Sigmoid colon (tissue), 7 donors: ENCODE data around the gene NKX2-3. TPM values are rescaled to one million over a fixed set of nuclear protein-coding genes. Genes with fewer than 3 reads are reported as not detected.
A peak's percentile ranks its signal among the peaks of the same experiment; 100 is the strongest.

Experiments
- DNase-seq: peaks from one replicate; pipeline ENCODE4 v3.0.0-alpha.2; 2019
- H3K27ac ChIP-seq, 4 donors: fragments of 200-600 bp; sonication (generic); one replicate each; pipeline ENCODE4 v1.5.1; 2016 to 2019; ENCODE audit warnings: mild to moderate bottlenecking in 1 of 4
- H3K27me3 ChIP-seq, 3 donors: fragments of 200-600 bp; sonication (generic); one replicate each; pipeline ENCODE4 v1.5.1; 2019; ENCODE audit warnings: mild to moderate bottlenecking in 1 of 3
- H3K36me3 ChIP-seq, 4 donors: fragments of 200-600 bp; sonication (generic); one replicate each; pipeline ENCODE4 v1.5.1; 2016 to 2019
- H3K4me1 ChIP-seq, 4 donors: fragments of 200-600 bp; sonication (generic); one replicate each; pipeline ENCODE4 v1.5.1; 2017 to 2019
- H3K4me3 ChIP-seq, 4 donors: fragments of 200-600 bp; sonication (generic); one replicate each; pipeline ENCODE4 v1.5.1; 2017 to 2019; ENCODE audit warnings: mild to moderate bottlenecking in 2 of 4, moderate library complexity in 1 of 4
- H3K9me3 ChIP-seq, 4 donors: fragments of 200-600 bp in 3 of 4; sonication (generic) in 3 of 4; one replicate each; pipeline versions ENCODE4 v1.5.1 to v1.6.1; 2013 to 2019
- EP300 ChIP-seq, 4 donors: sonication (generic); formaldehyde crosslinking; IDR thresholded peaks; one replicate each; pipeline ENCODE4 v1.6.1; 2017; ENCODE audit warnings: antibody characterized with exemption in 4 of 4
- POLR2A ChIP-seq, 2 donors: fragments of 450-650 bp; IDR thresholded peaks; one replicate each; pipeline ENCODE4 v1.6.1; 2016; ENCODE audit warnings: antibody characterized with exemption in 2 of 2, mild to moderate bottlenecking in 2 of 2, moderate library complexity in 2 of 2
- POLR2AphosphoS5 ChIP-seq, 4 donors: sonication (generic); formaldehyde crosslinking; IDR thresholded peaks; one replicate each; pipeline ENCODE4 v1.6.1; 2017; ENCODE audit warnings: antibody characterized with exemption in 4 of 4
- WGBS, 2 donors: extraction: QIAGEN DNeasy Blood & Tissue Kit; methylation state at CpG; one replicate each; pipeline ENCODE4 v1.1.7; 2013; 5-methylcytosine and 5-hydroxymethylcytosine counted together
- intact Hi-C: fragments of 100-400 bp; cut with DNase I; formaldehyde crosslinking; loops from one replicate; pipeline ENCODE4 v1.15.1; 2023
- polyA plus RNA-seq, 3 donors: library from polyadenylated mRNA; stranded (reverse); fragments of 200-250 nt; gene quantifications; one replicate each; pipeline ENCODE4 v1.2.3, GENCODE V29; 2013
- total RNA-seq, 4 donors: library from RNA; depleted of rRNA; stranded (reverse); fragments of >200 nt; gene quantifications; one replicate each; pipeline ENCODE4 v1.1.0, GENCODE V29; 2016
- TF ChIP-seq, protein P1 (sequence below), 4 experiments: fragments of 450-650 bp in 3 of 4; fragments of 200-600 bp in 1 of 4; IDR thresholded peaks; one replicate each; pipeline ENCODE4 v1.5.1; 2016 to 2019; ENCODE audit warnings: antibody characterized with exemption in 4 of 4, mild to moderate bottlenecking in 3 of 4, moderate library complexity in 2 of 4
- donor health status: healthy with polysubstance abuse.
- donor health status: Bipolar disorder and iron deficiency.
- donor health status: healthy.

NKX2-3 gene
- total and polyA plus RNA-seq, 7 donors: 5.8 to 49.9 (median 32.4) TPM

DNA sequence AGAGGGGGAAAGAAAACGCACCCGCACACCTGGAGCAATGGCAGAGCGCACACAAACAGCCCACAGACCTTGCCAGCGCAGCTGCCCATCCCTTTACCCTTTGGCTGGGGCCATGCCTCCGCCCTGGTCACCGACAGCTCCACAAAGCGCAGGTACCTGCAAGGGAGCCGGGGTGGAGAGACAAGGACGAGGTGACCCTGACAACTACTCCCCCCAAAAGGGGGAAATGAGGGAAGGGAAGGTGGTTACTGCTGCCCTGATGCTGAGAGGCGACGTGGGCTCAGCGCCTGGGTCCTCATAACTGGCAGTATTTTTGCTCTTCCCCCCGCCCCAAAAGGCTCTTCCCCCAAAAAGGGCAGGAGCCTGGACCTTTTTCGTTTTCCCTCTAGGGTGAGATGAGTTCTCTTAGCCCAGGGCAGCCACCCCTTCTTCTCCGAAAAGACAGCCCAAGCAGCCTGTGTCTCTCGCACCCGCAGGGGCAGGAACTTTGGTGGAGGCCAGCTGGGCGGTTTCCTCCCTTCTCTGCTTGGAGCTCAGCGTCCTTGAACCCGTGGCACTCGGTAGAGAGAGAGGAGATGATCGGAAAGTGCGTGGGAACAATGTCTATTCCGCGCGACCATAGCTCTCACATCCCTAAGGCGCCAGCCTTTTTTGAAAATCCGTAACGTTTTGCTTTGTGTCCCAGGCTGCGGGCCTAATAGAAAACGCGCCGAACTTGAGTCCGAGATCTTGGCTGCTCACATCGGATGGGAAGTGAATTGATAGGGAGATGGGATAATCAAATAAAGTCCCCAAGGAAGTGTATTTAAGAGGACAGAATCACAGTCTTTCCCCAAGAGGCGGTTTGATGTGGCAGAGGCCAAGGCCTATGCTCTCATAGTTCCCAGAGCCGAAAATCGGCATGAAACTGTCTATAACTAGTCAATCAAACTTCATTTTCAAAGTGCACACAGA is 1.0 kb downstream of the NKX2-3 start:
- Histone ChIP-seq H3K36me3 (peaks cover 0 to 4% (median 0%) of the 10 kb centered on the region in 4 donors), H3K27me3 (peaks cover 0 to 10% (median 0%) of the 10 kb centered on the region in 3 donors), H3K4me1 (peaks cover 3 to 42% (median 11%) of the 10 kb centered on the region in 4 donors), H3K27ac (peak overlapping the region in 3 of 4 donors; percentile 94 to 95 (median 94)), H3K9me3 (no peaks in the 10 kb centered on the region), H3K4me3 (peak overlapping the region; percentile 70 to 80 (median 78))
- TF ChIP-seq POLR2A (IDR thresholded peaks at IDR 0.05) (no peak), POLR2AphosphoS5 (IDR thresholded peaks at IDR 0.05) (peak in 1 of 4 donors; percentile 4)
- TF ChIP-seq, protein P1, sequence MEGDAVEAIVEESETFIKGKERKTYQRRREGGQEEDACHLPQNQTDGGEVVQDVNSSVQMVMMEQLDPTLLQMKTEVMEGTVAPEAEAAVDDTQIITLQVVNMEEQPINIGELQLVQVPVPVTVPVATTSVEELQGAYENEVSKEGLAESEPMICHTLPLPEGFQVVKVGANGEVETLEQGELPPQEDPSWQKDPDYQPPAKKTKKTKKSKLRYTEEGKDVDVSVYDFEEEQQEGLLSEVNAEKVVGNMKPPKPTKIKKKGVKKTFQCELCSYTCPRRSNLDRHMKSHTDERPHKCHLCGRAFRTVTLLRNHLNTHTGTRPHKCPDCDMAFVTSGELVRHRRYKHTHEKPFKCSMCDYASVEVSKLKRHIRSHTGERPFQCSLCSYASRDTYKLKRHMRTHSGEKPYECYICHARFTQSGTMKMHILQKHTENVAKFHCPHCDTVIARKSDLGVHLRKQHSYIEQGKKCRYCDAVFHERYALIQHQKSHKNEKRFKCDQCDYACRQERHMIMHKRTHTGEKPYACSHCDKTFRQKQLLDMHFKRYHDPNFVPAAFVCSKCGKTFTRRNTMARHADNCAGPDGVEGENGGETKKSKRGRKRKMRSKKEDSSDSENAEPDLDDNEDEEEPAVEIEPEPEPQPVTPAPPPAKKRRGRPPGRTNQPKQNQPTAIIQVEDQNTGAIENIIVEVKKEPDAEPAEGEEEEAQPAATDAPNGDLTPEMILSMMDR (IDR thresholded peaks at IDR 0.05): no peak
- 6 to 12% methylated on average over 38 of the region's 38 CpGs for WGBS, 2 donors
- no peak for DNase-seq
- intact Hi-C loops: loop anchor here (2.0 kb wide), 1 partner anchor 87 kb away; the partner anchor contains the start of gene SLC25A28

DNA sequence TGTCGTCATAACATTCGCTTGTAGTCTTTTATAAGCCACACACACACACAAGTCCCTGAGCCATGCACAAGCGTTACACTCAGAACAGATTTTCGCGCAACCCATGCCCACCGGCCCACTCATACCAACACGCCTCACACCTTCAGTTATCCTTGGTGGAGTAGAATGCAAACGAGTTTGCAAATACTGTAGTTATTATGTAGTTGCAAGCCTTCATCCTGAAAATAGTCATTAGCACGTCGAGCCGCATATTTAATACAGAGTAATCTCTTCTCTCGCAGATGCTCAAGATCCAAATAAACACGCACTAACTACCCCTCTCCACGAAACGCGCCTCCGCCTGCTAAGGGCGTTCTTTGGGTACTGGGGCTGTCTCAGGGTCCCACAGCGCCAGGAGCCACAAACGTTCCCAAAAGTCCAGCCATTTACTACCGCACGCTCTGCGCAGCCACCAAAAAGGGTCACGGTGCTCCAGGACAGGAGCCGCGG is 1.8 kb downstream of the NKX2-3 start:
- Histone ChIP-seq H3K9me3 (no peaks in the 10 kb centered on the region), H3K36me3 (peaks cover 0 to 4% (median 0%) of the 10 kb centered on the region in 4 donors), H3K27ac (peak overlapping the region in 3 of 4 donors; percentile 94 to 95 (median 94)), H3K4me1 (peaks cover 3 to 42% (median 12%) of the 10 kb centered on the region in 4 donors), H3K4me3 (peak overlapping the region; percentile 70 to 80 (median 78)), H3K27me3 (peaks cover 0 to 10% (median 0%) of the 10 kb centered on the region in 3 donors)
- 11% methylated on average over 26 of the region's 26 CpGs for WGBS, 2 donors
- intact Hi-C loops: no loop called here
- TF ChIP-seq EP300 (IDR thresholded peaks at IDR 0.05) (no peak), POLR2AphosphoS5 (IDR thresholded peaks at IDR 0.05) (peak in 1 of 4 donors; percentile 41), POLR2A (IDR thresholded peaks at IDR 0.05) (no peak)
- TF ChIP-seq, protein P1 (IDR thresholded peaks at IDR 0.05): no peak
- no peak for DNase-seq

DNA sequence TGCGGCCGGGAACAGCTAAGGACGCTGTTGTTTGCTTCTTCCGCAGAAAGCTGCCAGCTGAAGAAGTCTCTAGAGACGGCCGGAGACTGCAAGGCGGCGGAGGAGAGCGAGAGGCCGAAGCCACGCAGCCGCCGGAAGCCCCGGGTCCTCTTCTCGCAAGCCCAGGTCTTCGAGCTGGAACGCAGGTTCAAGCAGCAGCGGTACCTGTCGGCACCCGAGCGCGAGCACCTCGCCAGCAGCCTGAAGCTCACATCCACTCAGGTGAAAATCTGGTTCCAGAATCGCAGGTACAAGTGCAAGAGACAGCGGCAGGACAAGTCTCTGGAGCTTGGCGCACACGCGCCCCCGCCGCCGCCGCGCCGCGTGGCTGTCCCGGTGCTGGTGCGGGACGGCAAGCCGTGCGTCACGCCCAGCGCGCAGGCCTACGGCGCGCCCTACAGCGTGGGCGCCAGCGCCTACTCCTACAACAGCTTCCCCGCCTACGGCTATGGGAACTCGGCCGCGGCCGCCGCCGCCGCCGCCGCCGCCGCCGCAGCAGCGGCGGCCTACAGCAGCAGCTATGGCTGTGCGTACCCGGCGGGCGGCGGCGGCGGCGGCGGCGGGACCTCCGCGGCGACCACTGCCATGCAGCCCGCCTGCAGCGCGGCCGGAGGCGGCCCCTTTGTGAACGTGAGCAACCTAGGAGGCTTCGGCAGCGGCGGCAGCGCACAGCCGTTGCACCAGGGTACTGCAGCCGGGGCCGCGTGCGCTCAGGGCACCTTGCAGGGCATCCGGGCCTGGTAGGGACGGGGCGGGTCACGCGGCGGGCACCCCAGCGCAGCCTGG is 2.4 kb downstream of the NKX2-3 start:
- intact Hi-C loops: loop anchor here (5.0 kb wide), 1 partner anchor 103 kb away; the partner anchor contains the start of gene GOT1
- WGBS, 2 donors: 1% methylated on average over 100 of the region's 100 CpGs
- TF ChIP-seq POLR2AphosphoS5 (IDR thresholded peaks at IDR 0.05): peak in 1 of 4 donors; percentile 7
- TF ChIP-seq POLR2A (IDR thresholded peaks at IDR 0.05): no peak
- no peak for TF ChIP-seq EP300 (IDR thresholded peaks at IDR 0.05)
- TF ChIP-seq, protein P1 (IDR thresholded peaks at IDR 0.05): no peak
- Histone ChIP-seq H3K27ac (peak overlapping the region in 3 of 4 donors; percentile 94 to 95 (median 94)), H3K27me3 (peaks cover 0 to 10% (median 0%) of the 10 kb centered on the region in 3 donors), H3K9me3 (no peaks in the 10 kb centered on the region), H3K4me1 (peaks cover 3 to 46% (median 17%) of the 10 kb centered on the region in 4 donors), H3K4me3 (peak overlapping the region; percentile 70 to 80 (median 78)), H3K36me3 (peaks cover 0 to 4% (median 0%) of the 10 kb centered on the region in 4 donors)
- DNase-seq: peak; percentile 77

DNA sequence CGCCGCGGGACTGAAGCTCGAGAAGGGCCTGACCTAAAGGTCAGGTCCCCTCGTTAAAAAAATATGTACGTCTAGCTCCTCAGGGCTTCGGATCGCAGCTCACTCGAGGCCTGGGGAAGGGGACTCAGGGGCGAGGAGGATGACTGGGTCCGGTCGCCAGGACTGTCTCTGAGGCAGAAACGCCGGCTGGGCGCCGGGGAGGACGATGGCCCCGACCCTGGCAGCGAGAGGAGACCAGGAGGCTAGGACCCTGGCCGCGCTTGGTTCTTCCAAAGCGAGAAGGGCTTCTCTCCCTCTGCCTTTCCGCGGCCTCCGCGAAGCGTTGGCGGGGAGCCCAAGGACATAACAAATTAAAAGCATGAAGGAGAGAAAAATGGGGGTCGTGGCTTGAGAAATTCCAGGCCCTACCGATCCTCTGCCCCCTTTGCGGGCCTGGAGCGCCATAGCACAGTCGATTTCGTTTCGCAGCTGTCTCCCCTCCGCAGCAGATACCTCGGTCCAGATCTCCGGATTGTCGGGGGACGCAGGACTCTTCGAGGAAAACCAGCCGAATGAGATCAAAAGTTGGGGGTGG is 3.1 kb downstream of the NKX2-3 start:
- DNase-seq: peak; percentile 72
- H3K36me3 ChIP-seq: peaks cover 0 to 4% (median 0%) of the 10 kb centered on the region in 4 donors
- H3K27me3 ChIP-seq: peaks cover 0 to 15% (median 0%) of the 10 kb centered on the region in 3 donors
- peak overlapping the region in 3 of 4 donors; percentile 94 to 95 (median 94) for H3K27ac ChIP-seq
- peak overlapping the region; percentile 70 to 80 (median 78) for H3K4me3 ChIP-seq
- no peaks in the 10 kb centered on the region for H3K9me3 ChIP-seq
- TF ChIP-seq POLR2AphosphoS5 (IDR thresholded peaks at IDR 0.05) (peak in 1 of 4 donors; percentile 7), EP300 (IDR thresholded peaks at IDR 0.05) (no peak)
- H3K4me1 ChIP-seq: peaks cover 3 to 51% (median 23%) of the 10 kb centered on the region in 4 donors
- intact Hi-C loops: loop anchor here (5.0 kb wide), 1 partner anchor 104 kb away; the partner anchor contains the start of gene GOT1
- 5 to 13% methylated on average over 42 of the region's 42 CpGs for WGBS, 2 donors
